Heart left ventricle (tissue), 16 donors: Measurements from ENCODE around the gene SGIP1. TPM values are rescaled to one million over a fixed set of nuclear protein-coding genes. Genes with fewer than 3 reads are reported as not detected.

Source experiments
- ATAC-seq, 4 donors: fragments of 200-7000 bp; cut with Tn5 transposase; one replicate each; pipeline ENCODE4 v1.9.1; 2020 to 2022; ENCODE audit warnings: moderate library complexity in 4 of 4, mild to moderate bottlenecking in 3 of 4, moderate number of reproducible peaks in 1 of 4
- DNase-seq, 5 donors: peaks; one replicate each; pipeline ENCODE4 v3.0.0-alpha.2; 2020
- H3K27ac ChIP-seq, 12 donors: fragments of 200-600 bp; sonication (generic) in 4 of 12; one replicate each; pipeline versions ENCODE4 v1.5.0 to v1.8.0; 2016 to 2022; ENCODE audit warnings: mild to moderate bottlenecking in 2 of 12
- H3K27me3 ChIP-seq, 9 donors: fragments of 200-600 bp; sonication (generic) in 2 of 9; one replicate each; pipeline versions ENCODE4 v1.5.1 to v1.8.0; 2016 to 2022; ENCODE audit warnings: mild to moderate bottlenecking in 3 of 9
- H3K36me3 ChIP-seq, 9 donors: fragments of 200-600 bp; sonication (generic) in 2 of 9; one replicate each; pipeline versions ENCODE4 v1.5.0 to v1.8.0; 2018 to 2022; ENCODE audit warnings: mild to moderate bottlenecking in 2 of 9
- H3K4me1 ChIP-seq, 12 donors: fragments of 200-600 bp; sonication (generic) in 4 of 12; one replicate each; pipeline versions ENCODE4 v1.5.0 to v1.8.0; 2016 to 2022; ENCODE audit warnings: mild to moderate bottlenecking in 3 of 12
- H3K4me3 ChIP-seq, 12 donors: fragments of 200-600 bp; sonication (generic) in 4 of 12; one replicate each; pipeline versions ENCODE4 v1.5.0 to v1.8.0; 2017 to 2022; ENCODE audit warnings: mild to moderate bottlenecking in 9 of 12, moderate library complexity in 4 of 12
- H3K9me3 ChIP-seq, 12 donors: fragments of 200-600 bp; sonication (generic) in 4 of 12; one replicate each; pipeline versions ENCODE4 v1.5.0 to v1.8.0; 2016 to 2022; ENCODE audit warnings: mild to moderate bottlenecking in 1 of 12
- CTCF ChIP-seq, 12 donors: fragments of 200-600 bp; sonication (generic) in 4 of 12; IDR thresholded peaks; one replicate each; pipeline versions ENCODE4 v1.5.0 to v1.8.0; 2018 to 2022; ENCODE audit warnings: antibody characterized with exemption in 12 of 12, mild to moderate bottlenecking in 5 of 12
- POLR2A ChIP-seq, 2 donors: fragments of 450-650 bp; IDR thresholded peaks; one replicate each; pipeline ENCODE4 v1.6.1; 2017; ENCODE audit warnings: antibody characterized with exemption in 2 of 2, mild to moderate bottlenecking in 2 of 2, moderate library complexity in 2 of 2
- WGBS, 4 donors: extraction: QIAGEN DNeasy Blood & Tissue Kit in 2 of 4; methylation state at CpG; one replicate each; pipeline versions ENCODE4 v1.1.5 to v1.1.7; 2013 to 2018; 5-methylcytosine and 5-hydroxymethylcytosine counted together
- intact Hi-C, 10 donors: fragments of 100-400 bp; cut with DNase I; formaldehyde crosslinking; loops; one replicate each; pipeline versions ENCODE4 v1.11.1 to v1.14.2; 2022
- long read RNA-seq, 3 donors: library from polyadenylated mRNA; unstranded; transcript quantifications; one replicate each; pipeline ENCODE4 v2.0.0, GENCODE V29; 2020 to 2021
- polyA plus RNA-seq, 2 donors: library from polyadenylated mRNA; stranded (reverse); fragments of 200-250 nt; gene quantifications; one replicate each; pipeline ENCODE4 v1.2.3, GENCODE V29; 2013
- total RNA-seq, 9 donors: library from RNA; depleted of rRNA in 2 of 9; stranded (reverse); fragments of >200 nt in 2 of 9; fragmentation: NEBNext Ultra II Directional in 3 of 9; extraction: Animal tissue kit (Norgen Biotek cat#: 25700) in 3 of 9; gene quantifications; one replicate each; pipeline versions ENCODE4 v1.1.0 to v1.2.4, GENCODE V29; 2016 to 2023
- donor health status: ischemic (EF 13 %, LVEDD 7.1; RV severe dilation, severe dysfunction).
- donor health status: healthy with polysubstance abuse.
- donor health status: DM: no; HTN: yes; CAD: no.
- donor health status: DM: no; HTN: no; CAD: no.
- donor health status: ischemic (EF 25% LVEDD 6.9; RV normal size, moderate dysfunction).
- donor health status: ischemic (EF 25% LVEDD 5.7; RV mildly dilated, moderate dysfunction).
- donor health status: healthy.
- donor health status: DM: yes; HTN: yes; CAD: no.
- donor health status: ischemic (EF 35%, LVEDD 5.7; RV mildly dilated, moderate dysfunction).
- donor health status: nonischemic (EF 11% LVEDD 7.7; RV severe dilation, severe dysfunction).
- donor health status: DM: yes; HTN: yes; CAD: no.
- donor health status: PGD.
- donor health status: ischemic (EF 29% LVEDD 5.4; RV normal size, mild dysfunction).
- donor health status: nonischemic (EF 23%, LVEDD 6.1; RV moderate dilation, normal function).

The SGIP1 gene, protein sequence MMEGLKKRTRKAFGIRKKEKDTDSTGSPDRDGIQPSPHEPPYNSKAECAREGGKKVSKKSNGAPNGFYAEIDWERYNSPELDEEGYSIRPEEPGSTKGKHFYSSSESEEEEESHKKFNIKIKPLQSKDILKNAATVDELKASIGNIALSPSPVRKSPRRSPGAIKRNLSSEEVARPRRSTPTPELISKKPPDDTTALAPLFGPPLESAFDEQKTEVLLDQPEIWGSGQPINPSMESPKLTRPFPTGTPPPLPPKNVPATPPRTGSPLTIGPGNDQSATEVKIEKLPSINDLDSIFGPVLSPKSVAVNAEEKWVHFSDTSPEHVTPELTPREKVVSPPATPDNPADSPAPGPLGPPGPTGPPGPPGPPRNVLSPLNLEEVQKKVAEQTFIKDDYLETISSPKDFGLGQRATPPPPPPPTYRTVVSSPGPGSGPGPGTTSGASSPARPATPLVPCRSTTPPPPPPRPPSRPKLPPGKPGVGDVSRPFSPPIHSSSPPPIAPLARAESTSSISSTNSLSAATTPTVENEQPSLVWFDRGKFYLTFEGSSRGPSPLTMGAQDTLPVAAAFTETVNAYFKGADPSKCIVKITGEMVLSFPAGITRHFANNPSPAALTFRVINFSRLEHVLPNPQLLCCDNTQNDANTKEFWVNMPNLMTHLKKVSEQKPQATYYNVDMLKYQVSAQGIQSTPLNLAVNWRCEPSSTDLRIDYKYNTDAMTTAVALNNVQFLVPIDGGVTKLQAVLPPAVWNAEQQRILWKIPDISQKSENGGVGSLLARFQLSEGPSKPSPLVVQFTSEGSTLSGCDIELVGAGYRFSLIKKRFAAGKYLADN
- 10 to 100 TPM in 4 of 9 donors, 1 to 10 TPM in 5; 2.1 to 17.3 (median 5.0) TPM for total RNA-seq
- 1 to 10 TPM; 3.7 to 4.0 TPM for polyA plus RNA-seq
- long read RNA-seq, donor 1, partial matches to known transcripts, result 0 of 2 reads
- long read RNA-seq, donor 1, other reads (novel, unspliced or antisense), result 2 of 2 reads
- long read RNA-seq, donor 2, partial matches to known transcripts, result 0 of 1 reads
- long read RNA-seq, donor 2, other reads (novel, unspliced or antisense), result 1 of 1 reads
- long read RNA-seq, donor 3, partial matches to known transcripts, result 3 of 4 reads
- long read RNA-seq, donor 3, other reads (novel, unspliced or antisense), result 1 of 4 reads

- Histone ChIP-seq H3K36me3 (no peaks in the 10 kb centered on the region), H3K9me3 (no peaks in the 10 kb centered on the region), H3K4me3 (peak within 1 kb of the TSS; percentile 36 to 67 (median 53)), H3K27ac (peak within 1 kb of the TSS; percentile 69 to 86 (median 78)), H3K27me3 (peaks cover 0 to 11% (median 0%) of the 10 kb centered on the region in 9 donors), H3K4me1 (peaks cover 0 to 46% (median 11%) of the 10 kb centered on the region in 12 donors)
- intact Hi-C loops, result loop anchor here in 3 of 10 donors (5.0 to 10.0 kb wide), 3 partner anchors 141 to 193 kb away; no protein-coding TSS in a partner anchor
- 8 to 12% (median 10%) methylated on average over 25 of the region's 25 CpGs for WGBS, 4 donors
- TF ChIP-seq POLR2A (IDR thresholded peaks at IDR 0.05) (peak in 1 of 2 donors; percentile 28), CTCF (IDR thresholded peaks at IDR 0.05) (no peak)
- DNase-seq (peak; percentile 67 to 82 (median 72)), ATAC-seq (peak; percentile 84 to 95 (median 93))
These were observed at the start of gene SGIP1 for GRCh38 chr1:66533804-66534740. SGIP1 (plus strand) TSS chr1:66534153; CDS start chr1:66534359, 206 bp downstream.

DNA sequence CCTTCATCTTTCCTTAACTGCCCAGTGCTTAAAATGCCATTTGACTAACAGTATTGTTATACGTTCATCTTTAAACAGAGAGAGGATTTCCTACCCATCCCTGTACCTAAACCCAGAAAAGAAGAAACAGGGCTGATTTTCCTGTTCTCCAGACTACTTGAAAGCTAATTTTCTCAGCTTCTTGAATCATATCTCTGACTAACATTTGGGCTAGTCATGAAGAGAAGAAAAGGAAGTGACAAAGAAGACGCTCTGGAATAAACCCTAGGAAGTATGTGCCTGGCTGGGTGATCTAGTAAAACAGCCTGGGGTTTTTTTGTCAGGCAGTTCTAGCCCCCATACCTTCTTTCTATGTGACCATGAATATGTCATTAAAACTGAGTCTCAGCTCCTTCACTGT is 44.8 kb upstream of the SGIP1 start:
- ATAC-seq, result no peak
- no peak overlapping the region for H3K27ac ChIP-seq
- DNase-seq, result no peak
- H3K9me3 ChIP-seq, result no peaks in the 10 kb centered on the region
- WGBS, 4 donors, result 55 to 65% (median 61%) methylated on average over 2 of the region's 2 CpGs
- no peak overlapping the region for H3K4me3 ChIP-seq
- TF ChIP-seq POLR2A (IDR thresholded peaks at IDR 0.05) (no peak), CTCF (IDR thresholded peaks at IDR 0.05) (no peak)
- peaks cover 0 to 14% (median 1%) of the 10 kb centered on the region in 12 donors for H3K4me1 ChIP-seq
- no peaks in the 10 kb centered on the region for H3K27me3 ChIP-seq
- H3K36me3 ChIP-seq, result no peaks in the 10 kb centered on the region
- intact Hi-C loops, result no loop called here

GRCh38 chr1:66489972-66490601 is 43.9 kb upstream of the SGIP1 start:
- no peaks in the 10 kb centered on the region for H3K36me3 ChIP-seq
- 39 to 50% (median 47%) methylated on average over 2 of the region's 2 CpGs for WGBS, 4 donors
- no peak for DNase-seq
- TF ChIP-seq POLR2A (IDR thresholded peaks at IDR 0.05) (no peak), CTCF (IDR thresholded peaks at IDR 0.05) (no peak)
- intact Hi-C loops, result no loop called here
- peak overlapping the region in 1 of 12 donors; percentile 30 for H3K27ac ChIP-seq
- ATAC-seq, result peak in 3 of 4 donors; percentile 56 to 68 (median 59)
- H3K9me3 ChIP-seq, result no peaks in the 10 kb centered on the region
- H3K27me3 ChIP-seq, result no peaks in the 10 kb centered on the region
- H3K4me1 ChIP-seq, result peaks cover 0 to 14% (median 1%) of the 10 kb centered on the region in 12 donors
- no peak overlapping the region for H3K4me3 ChIP-seq
